Measurements from ENCODE around the gene ACAA1. TPM values are rescaled to one million over a fixed set of nuclear protein-coding genes. Genes with fewer than 3 reads are reported as not detected.

The ACAA1 gene
- total and polyA plus RNA-seq, 2 of the 4 experiments (the other 2 are of a cell fraction), result 30.8 to 62.4 TPM

DNA sequence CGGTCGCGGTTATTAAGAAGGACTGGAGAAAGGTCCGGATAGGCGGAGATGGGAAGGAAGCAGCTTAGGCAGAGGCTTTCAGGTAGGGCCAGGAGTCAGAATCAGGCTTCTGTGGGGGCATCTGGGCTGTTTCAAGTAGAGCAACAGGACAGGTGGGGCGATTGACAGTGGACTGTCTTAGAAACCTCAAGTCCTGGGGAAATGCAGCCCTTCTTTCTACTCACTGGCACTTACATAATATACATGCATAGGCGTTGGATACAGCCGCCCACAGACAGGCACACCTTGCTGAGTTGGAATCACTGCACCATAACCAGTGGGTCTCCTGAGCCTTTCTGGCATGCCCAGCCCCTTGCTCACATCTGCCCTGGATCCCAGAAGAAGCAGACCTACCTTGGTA lies 2.3 kb upstream of the ACAA1 start:
- Histone ChIP-seq H3K56ac (ENCODE audit: extremely low read depth, insufficient read depth, low read length) (peak overlapping the region; percentile 56; the same call in 1 of the 2 replicates), H2BK120ac (ENCODE audit: low read depth, low read length) (no peak overlapping the region), H3K36me3 (ENCODE audit: control insufficient read depth, insufficient read depth, low read length) (peaks cover 19% of the 10 kb centered on the region), H3K27ac (ENCODE audit: insufficient read depth, low read length) (peak overlapping the region; percentile 93), H3K4me3 (ENCODE audit: insufficient read depth, low read depth, low read length) (peak overlapping the region; percentile 96), H3K4ac (ENCODE audit: low read depth, low read length) (peak overlapping the region; percentile 95), H2BK20ac (ENCODE audit: low read depth, low read length) (no peak overlapping the region), H3K27me3 (ENCODE audit: control insufficient read depth, insufficient read depth, low read length) (no peaks in the 10 kb centered on the region), H2BK15ac (ENCODE audit: low read depth, low read length) (no peak overlapping the region), H2AK5ac (ENCODE audit: low read depth, low read length) (peak overlapping the region; percentile 21; the same call in 1 of the 2 replicates), H3K18ac (ENCODE audit: low read depth, low read length) (peak overlapping the region; percentile 12; the same call in 1 of the 2 replicates), H4K91ac (ENCODE audit: insufficient read depth, low read depth, low read length) (no peak overlapping the region), H3K9me1 (ENCODE audit: insufficient read depth, low read length) (peaks cover 24% of the 10 kb centered on the region), H3K4me1 (ENCODE audit: control insufficient read depth, insufficient read depth, low read length) (peaks cover 13% of the 10 kb centered on the region), H4K20me1 (ENCODE audit: insufficient read depth, low read length) (no peaks in the 10 kb centered on the region), H3K23ac (ENCODE audit: low read depth, low read length) (peak overlapping the region; percentile 66), H3K4me2 (ENCODE audit: low read depth, low read length) (peak overlapping the region; percentile 98), H2AK9ac (replicated peaks; ENCODE audit: low read depth, low read length, poor library complexity) (peak overlapping the region; percentile 89), H2BK5ac (ENCODE audit: low read depth, low read length, poor library complexity, severe bottlenecking) (no peak overlapping the region), H2AFZ (replicated peaks; ENCODE audit: low read length, poor library complexity) (peak overlapping the region; percentile 96), H3K9ac (ENCODE audit: low read depth, low read length) (peak overlapping the region; percentile 95), H3K79me1 (ENCODE audit: low read depth in 1 of 2, low read length in 2 of 2) (peaks cover 30 to 65% of the 10 kb centered on the region in 2 experiments), H3K14ac (replicated peaks; ENCODE audit: low read depth, low read length) (peak overlapping the region; percentile 97), H4K8ac (ENCODE audit: low read depth in 2 of 2, low read length in 2 of 2) (peak overlapping the region; percentile 90 to 99; a peak in 3 of 4 replicates), H3K9me3 (ENCODE audit: control insufficient read depth, insufficient read depth, low read length) (no peaks in the 10 kb centered on the region), H4K5ac (ENCODE audit: low read depth, low read length) (peak overlapping the region; percentile 89)
- CTCF ChIA-PET, result interaction anchor here (0.6 kb wide), 1 partner anchor 159 kb away, joined by 3 read pairs; no protein-coding TSS in a partner anchor
- 35% methylated on average over 2 of the region's 8 CpGs; no CpG with 5 or more reads in 1 of the 2 experiments for WGBS, 2 experiments (ENCODE audit: extremely low coverage in 2 of 2, insufficient read length in 1 of 2)
- TF ChIP-seq SMC3 (IDR thresholded peaks at IDR 0.05; ENCODE audit: low read depth, low read length), result no peak
- no peak for ATAC-seq (ENCODE audit: low read depth)
- POLR2A ChIA-PET (ENCODE audit: unreplicated experiment), result interaction anchor here (0.8 kb wide), 1 partner anchor 26 kb away, joined by 3 read pairs; the partner anchor contains the start of gene OXSR1
- no TSS peak for BruUV-seq (replicated peaks)
- intact Hi-C loops (cut with micrococcal nuclease), result loop anchor here (2.0 kb wide), 1 partner anchor 58 kb away; no protein-coding TSS in a partner anchor
- DNase-seq, result no peak
- dilution Hi-C loops (cut with HindIII; ENCODE audit: low sequenced_read_pairs, unreplicated experiment), result no loop called here
- in situ Hi-C loops (cut with MboI; ENCODE audit: low sequenced_read_pairs), result loop anchor here (10.0 kb wide), 1 partner anchor 346 kb away; no protein-coding TSS in a partner anchor
